Fibroblast of skin of right biceps (primary cell): Measurements from ENCODE around the gene ETNK1.
"Not testable (repeated sequence)": the region's sequence is repeated elsewhere in the genome, so short reads cannot be mapped to it uniquely, and the experiment has no call there.

Experiments
- DNase-seq: peaks from one replicate; pipeline ENCODE4 v3.0.0-alpha.2; 2013

ETNK1 gene, protein sequence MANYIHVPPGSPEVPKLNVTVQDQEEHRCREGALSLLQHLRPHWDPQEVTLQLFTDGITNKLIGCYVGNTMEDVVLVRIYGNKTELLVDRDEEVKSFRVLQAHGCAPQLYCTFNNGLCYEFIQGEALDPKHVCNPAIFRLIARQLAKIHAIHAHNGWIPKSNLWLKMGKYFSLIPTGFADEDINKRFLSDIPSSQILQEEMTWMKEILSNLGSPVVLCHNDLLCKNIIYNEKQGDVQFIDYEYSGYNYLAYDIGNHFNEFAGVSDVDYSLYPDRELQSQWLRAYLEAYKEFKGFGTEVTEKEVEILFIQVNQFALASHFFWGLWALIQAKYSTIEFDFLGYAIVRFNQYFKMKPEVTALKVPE

DNA sequence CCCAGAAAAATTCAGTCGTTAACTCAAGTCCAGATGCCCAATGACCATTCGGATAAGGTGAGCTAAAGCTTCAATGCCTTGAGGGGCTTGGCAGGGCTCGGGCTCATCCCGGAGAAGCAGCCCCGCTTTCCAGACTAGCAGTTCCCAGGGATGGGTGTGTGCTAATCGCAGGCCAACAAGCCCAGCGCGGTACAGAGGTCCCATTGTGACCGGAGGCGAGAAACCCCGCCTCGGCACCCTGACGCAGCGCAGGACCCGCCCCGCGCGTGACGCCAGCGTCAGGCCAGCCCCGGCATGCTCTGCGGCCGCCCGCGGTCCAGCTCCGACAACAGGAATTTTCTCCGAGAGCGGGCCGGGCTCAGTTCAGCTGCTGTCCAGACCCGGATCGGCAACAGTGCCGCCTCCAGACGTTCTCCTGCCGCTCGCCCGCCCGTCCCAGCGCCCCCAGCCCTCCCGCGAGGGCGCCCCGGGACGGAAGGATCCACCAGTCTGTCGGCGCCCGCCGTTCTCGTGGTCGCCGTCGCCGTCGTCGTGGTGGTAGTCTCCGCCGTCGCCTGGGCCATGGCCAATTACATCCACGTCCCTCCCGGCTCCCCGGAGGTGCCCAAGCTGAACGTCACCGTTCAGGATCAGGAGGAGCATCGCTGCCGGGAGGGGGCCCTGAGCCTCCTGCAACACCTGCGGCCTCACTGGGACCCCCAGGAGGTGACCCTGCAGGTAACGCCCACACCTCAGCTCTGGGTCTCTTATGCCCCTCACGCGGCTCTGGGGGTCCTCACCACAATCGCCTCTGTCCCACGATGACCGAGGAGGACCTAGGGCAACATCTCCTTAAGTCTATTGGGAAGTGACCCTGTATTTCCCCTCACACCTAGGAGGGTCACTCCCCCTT is at the start of gene ETNK1:
ETNK1 (plus strand) TSS at position 302 of the 892 bp plus-strand sequence; CDS start at position 562, 260 bp downstream.
- peak; percentile 92 for DNase-seq

DNA sequence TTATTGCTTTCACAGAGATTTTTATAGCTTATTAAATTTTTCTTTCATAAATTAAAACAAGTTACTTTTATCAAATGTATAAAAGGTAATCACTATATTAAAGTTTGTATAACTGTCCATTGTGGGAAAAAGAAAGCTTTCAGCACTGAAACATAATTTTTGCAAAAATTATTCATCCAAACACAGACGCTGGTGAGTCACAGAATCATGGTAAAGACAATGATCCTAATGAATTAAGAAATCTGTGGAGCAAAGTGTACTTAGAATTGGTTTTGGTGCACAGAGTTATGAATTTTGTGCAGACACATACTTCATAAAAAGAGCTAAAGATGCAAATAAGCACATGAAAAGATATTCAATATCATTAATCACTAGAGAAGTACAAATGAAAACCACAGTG is 48.9 kb upstream of the ETNK1 start:
- no peak for DNase-seq

DNA sequence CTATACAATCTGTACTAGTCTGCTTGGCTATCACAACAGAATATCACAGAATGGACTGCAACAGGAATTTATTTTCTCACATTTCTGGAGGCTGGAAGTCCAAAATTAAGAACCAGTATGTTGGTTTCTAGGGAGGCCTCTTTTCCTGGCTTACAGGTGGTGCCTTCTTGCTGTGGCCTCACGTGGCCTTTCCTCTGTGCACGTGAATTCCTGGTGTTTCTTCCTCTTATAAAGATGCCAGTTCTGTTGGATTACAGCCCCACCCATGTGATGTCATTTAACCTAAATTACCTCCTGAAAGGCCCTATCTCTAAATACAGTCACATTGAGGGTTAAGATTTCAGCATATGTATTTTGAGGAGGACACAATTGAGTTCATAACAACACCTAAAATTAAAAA is 48.5 kb upstream of the ETNK1 start:
- no peak for DNase-seq

DNA sequence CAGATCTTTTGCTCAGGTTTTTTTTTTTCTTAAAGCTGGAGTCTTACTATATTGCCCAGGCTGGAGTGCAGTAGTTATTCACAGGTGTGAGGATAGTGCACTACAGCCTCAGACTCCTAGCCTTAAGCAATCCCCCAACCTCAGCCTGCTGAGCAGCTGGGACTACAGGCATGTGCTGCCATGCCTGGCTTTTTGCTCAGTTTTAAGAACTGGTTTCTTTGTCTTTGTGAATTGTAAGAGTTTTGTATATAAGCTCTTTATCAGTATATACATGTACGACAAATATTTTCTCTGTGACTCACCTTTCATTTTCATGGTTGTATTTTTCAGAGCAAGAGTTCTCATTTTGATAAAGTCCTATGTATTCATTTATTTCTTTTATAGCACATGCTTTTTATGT is 47.3 kb upstream of the ETNK1 start:
- no peak for DNase-seq

DNA sequence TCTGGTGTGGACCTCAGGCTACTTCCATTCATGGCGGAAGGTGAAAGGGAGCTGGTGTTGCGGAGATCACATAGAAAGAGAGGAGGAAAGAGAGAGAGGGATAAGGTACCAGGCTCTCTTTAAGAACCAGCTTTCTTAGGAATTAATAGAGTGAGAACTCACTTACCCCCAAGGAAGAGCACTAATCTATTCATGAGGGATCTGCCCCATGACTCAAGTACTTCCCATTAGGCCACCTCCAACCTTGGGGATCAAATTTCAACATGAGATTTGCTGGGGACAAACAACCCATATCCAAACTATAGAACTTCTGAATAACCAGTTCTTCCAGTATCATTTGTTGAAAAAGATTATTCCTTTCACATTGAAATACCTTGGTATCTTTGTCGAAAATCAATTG is 46.6 kb upstream of the ETNK1 start:
- DNase-seq: no peak

DNA sequence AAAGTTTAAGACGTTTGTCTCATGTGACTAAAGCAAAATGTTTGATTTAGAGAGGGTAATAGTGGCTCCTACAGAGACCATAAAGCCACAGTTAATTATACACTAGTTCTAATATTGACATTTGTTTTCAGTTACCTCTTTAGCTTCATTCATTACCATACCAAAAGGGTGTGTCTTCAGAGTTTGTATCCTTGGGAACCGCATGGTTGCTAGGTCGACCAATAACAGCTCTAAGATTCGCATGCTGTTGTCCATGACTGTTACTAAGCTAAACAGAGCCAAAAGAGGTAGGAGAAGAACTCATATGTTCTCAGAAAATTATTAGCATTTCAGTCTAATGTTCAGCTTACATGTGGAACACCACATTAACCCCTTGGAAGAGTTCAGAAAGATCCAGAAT is 36.2 kb upstream of the ETNK1 start:
- DNase-seq: no peak

DNA sequence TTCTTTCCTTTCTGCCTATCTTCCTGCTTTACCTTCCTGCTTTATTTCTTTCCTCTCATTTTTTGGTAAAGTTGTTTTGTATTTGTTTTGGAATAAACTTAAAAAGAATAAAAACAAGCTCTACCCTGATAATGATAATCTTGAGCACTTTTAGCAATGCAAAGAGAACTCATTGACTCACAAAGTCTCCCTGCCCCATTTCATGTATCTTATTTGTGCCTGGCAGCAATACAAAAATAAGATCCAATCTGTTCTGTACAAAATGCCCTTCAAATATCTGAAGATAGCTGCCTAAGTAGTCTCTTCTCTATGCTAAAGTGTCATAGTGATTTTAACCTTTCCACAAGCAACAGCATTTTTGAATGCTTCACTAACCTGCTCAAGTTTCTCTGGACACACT is 31.1 kb upstream of the ETNK1 start:
- no peak for DNase-seq

DNA sequence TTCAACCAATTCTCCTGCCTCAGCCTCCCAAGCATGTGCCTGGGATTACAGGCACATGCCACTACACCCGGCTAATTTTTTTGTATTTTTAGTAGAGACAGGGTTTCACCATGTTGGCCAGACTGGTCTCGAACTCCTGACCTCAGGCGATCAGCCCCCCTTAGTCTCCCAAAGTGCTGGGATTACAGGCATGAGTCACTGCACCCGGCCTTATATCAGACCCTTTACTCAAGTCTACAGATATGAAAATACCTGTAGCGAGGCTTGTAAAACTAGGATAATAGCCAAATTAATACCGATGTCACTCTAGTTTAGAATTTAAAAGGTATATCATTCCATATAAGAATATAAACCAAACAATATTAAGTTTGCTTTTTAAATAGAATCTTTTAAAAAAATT is 27.4 kb upstream of the ETNK1 start:
- DNase-seq: not testable (repeated sequence)

DNA sequence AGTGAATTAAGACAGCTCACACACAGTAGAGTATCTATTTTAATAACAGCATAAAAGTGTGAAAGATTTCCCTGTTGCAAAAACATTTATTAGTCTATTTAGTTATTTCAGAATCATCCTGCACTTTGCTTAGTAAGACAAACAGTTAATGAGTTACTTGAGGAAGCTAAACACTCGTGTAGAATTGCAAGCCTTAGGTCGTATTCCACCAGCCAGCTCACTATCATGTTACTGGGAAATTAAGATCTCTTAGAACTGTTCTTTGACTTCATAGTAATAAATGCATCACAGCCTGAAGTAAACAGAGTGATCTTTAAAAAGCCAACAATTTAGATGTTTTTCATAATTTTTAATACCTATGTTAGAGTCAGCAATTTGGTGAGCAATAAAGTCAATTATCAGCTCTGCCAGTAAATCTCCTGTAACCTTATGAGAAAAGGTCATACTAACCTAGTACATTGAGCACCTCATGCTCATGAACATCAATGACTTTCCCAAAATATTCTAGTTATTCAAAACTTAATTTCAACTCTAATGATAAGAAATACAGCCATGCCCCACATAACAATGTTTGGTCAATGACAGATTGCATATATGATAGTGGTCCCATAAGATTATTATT is 26.7 kb upstream of the ETNK1 start:
- DNase-seq: no peak

DNA sequence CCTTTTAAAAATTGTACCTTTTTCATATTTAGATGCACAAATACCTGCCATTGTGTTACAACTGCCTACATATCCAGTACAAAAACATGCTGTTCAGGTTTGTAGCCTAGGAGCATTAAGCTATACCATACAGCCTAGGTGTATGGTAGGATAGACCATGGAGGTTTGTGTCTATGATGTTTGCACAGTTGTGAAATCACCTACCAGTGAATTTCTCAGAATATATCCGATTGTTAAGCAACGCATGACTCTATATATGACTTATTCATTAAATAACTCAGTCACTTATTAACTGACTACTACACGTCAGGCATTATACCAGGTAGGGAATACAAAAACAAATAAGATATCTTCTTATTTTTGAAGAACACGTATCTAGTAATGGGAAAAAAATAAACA is 26.2 kb upstream of the ETNK1 start:
- DNase-seq: no peak

DNA sequence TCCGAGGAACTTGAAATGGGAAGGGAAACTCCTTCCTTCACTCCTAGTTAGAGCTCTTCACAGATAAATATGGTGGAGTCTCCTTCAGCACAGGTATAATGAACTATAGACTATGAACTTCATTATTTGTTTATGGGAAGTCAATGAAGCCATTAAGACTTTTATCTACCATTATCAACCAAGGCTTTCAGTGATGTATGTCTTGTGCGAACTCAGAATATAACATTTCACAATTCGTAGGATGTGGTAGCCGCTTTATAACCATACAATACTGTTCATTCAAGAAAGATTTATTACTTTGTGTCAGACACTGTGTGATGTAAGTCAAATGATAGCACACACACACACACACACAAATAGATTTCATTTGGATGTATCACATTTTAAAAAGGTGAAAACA is 24.8 kb upstream of the ETNK1 start:
- no peak for DNase-seq

DNA sequence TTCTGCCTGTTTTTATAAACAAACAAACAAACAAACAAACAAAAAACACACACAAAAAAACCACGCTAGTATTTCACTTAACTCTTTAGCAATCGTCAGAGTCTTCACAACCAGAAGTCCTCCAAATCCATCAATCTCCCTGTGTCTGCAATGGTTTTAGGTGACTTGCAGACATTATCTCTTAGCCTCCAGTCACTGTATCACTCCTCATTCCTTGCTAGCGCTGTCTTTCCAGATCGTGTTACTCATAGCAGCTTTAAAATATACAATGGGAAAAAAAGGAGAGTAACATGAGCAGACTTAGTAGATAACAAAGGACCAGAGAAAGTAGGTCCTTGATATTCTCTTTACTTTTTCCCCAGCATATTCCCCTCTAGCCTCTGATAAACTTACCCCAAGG is 15.5 kb upstream of the ETNK1 start:
- DNase-seq: no peak

DNA sequence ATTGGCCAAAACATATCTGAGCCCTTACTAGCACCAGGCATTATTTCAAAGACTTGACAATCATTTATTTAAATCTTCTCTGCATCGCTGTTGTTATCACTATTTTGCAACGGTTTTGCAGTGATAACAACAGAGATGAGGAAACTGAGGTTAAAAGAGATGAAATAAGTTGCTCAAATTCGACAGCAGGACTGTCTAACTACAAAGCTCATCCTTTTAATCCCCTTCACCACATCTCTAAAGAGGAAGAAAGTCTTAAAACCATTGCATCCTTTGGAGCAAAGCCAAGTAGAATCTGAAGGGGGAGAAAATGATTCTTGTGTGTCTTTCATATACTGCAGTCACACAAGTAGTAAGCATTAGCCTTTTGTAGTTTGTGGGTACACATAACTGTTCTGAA is 14.8 kb upstream of the ETNK1 start:
- no peak for DNase-seq

DNA sequence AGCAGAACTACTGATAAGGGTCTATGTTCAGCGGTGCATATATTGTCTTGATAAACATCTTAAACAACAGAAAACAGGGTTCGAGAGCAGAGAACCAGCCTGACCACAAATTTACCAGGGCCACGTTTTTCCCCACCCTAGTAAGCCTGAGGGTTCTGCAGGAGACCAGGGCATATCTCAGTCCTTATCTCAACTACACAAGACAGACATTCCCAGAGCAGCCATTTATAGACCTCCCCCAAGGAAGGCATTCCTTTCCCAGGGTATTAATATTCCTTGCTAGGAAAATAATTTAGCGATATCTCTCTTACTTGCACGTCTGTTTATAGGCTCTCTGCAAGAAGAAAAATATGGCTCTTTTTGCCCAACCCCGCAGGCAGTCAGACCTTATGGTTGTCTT is 12.1 kb upstream of the ETNK1 start:
- not testable (repeated sequence) for DNase-seq

DNA sequence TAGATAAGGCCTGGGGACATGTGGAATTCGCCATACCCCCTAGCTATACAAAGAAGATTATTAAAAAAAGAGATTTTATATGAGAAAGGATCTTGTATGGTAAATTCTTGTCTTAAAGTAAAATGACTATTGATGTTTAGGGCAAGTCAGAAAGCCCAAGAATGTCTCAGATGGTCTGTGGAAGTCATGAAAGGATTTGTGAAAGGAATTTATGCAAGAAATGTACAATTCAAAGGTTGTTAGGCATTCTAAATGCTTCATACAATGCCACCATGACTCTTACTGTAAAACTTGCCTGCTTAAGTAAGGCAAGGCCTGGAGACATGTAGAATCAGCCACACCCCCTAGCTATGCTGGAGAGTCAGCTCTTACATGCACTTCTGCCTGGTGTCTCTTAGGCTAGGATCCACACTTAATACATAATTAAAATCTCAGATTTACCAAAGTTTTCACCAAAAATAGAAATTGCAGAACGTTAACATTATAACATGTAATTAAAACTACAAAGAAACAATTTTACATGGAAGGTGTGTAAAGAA is 8.9 kb upstream of the ETNK1 start:
- no peak for DNase-seq

DNA sequence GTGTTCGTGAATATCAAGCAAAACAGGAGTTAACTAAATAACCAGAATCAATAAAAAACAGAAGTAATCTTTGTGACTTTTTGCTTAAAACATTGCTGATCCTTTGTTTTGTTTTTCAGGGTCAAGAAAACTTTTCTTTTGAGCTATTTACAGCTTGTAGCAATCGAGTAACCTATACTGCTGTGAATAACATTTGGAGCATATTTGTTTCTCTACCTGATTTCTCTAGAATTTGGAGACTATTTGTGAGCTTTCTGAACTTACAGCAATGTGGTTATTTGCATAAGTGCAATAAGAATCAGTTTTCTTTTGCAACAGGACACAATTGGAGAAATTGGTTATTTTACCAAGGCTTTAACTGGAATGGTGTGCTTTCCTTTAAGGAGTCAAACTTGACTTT is 7.3 kb upstream of the ETNK1 start:
- no peak for DNase-seq

DNA sequence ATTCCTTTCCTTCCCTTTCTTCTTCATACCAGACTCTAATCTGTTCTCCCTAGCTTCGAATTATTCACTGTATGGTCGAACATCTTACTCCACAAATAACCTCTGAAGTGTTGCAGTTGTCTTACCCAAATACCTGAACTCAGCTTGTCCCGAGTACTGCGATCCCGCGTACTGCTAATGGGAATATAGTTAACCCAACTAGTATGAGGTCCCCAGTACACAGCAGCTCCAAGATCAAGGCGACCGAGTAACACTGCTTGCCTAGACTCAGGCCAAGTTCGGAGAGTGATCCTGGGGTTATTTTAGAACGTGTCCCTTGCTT is 462 bp upstream of the ETNK1 start:
- DNase-seq: no peak

DNA sequence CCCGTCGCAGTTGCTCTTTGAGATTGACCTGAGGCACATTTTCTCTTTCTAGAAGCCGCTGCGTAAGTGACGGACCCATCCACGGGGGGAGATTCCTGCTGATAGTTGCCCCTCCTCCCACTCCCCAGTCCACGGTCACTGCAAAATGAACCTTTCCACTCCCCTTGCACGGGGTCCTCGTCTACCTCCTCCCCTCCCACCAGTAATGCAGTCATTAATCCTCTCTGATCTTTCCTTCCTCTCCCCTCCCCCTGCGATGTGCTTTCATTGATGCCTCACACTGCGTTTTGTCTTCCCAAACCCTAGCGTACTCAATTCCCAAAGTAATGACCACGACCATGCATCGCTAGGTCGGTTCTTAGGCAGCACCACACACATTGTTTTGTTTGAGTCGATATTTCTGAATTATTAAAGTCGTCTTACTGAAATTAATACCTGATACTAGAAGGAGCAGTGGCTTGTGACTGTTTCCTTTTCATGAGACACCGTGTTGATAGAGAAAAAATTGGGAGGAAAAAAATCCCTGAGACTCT is 857 bp downstream of the ETNK1 start:
- DNase-seq: peak; percentile 36

DNA sequence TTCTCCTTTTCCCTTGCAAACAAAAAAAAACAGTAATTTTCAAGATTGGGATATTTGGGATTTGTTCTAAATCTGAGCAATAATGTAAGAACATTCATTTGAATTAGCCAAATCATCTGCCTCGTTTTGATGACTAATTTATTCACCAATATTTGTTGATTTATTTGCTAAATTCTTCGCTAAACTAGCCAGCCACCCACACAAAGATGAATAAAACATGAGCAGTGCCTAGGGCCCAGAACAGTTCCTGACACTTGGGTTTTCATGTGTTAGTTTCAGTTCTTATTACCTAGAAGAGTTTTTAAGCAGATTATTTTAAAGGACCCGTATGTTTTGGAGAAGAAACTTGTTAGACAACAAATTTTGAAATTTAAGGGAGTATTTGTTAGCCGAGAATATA is 1.4 kb downstream of the ETNK1 start:
- peak; percentile 21 for DNase-seq

DNA sequence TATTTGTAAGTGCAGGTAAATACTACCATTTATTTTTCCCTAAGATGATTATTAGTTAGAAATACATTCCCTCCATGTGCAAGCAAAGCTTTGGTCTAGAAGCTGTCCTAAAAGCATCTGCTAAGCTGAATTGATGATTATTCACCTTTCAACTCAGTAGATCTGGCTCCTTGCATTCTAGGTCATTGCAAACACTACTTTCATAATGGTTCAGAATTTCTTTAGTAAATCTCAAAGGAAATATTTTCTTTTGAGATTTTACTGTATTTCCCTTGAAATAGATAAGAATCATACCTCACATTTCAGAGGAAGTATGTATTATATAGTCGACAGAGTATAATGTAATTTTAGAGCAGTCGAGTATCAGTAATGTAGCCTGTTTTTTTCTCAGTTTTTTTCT is 2.4 kb downstream of the ETNK1 start:
- DNase-seq: no peak

DNA sequence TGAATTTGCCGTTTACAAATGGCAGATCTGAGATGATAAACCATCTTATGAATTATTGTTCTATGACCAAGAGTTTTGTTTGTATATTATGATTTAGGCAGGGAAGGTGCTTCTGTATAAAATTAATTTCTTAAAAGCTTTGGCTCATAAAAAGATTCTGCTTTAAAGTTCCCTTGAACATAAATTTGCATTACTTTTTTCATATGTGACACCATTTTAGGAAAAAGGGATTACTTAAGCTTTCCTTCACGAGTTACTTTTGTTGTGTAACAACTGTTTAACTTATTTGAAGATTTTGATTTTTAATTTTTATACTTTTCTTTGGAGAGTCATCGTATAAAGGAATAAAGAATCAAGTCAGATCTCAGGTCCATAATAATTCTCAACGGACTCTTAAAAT is 3.3 kb downstream of the ETNK1 start:
- no peak for DNase-seq

DNA sequence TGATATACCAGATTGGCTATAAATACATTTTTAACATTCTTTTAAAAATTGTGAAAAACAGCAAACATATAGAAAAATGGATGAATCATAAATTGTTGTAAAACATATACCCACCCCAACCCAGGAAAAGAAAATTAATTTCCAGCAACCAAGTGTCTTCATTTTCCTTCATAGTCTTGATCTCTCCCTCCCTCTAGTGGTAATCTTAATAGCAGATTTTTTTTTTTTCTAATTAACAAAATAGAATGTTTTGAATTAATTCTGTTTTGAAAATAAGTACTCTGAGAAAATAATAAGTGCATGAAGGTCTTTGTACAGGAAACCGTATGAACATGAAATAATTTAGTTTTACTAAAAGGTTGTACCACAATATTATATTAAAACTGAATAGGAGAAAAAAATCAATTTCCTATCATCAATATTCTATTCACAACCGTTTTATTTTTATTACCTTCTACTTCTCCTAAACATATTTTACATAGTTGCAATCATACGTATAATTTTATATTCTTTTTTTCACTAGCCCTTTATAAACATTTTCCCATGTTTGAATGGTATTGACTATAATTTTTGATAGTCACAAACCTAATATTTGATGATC is 7.0 kb downstream of the ETNK1 start:
- peak; percentile 15 for DNase-seq

DNA sequence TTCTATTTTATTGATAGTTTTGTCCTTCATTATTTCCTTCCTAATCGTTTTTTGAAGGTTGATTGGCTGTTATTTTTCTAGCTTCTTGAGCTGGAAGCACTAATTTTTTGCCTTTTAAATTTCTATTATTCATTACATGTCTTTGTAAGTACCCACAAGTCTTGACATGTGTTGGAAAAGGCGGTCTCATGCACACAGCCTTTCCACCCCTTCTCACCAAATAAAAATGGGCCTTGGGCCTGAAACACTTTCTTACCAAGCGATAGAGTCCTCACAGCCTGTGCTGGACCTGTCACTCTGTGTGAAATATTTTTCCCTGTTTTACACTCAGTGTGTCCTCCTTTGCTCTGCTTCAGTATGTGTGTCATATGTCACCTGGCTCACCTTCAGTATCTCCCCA is 9.9 kb downstream of the ETNK1 start:
- no peak for DNase-seq
